DMS79 (cell line): Measurements from ENCODE around the gene NEDD4L.
A peak's percentile ranks its signal among the peaks of the same experiment; 100 is the strongest.

ENCODE experiments used
- DNase-seq: peaks from one replicate; lab custom pipeline; 2025; lab: John Stamatoyannopoulos, UW

Gene NEDD4L

DNA sequence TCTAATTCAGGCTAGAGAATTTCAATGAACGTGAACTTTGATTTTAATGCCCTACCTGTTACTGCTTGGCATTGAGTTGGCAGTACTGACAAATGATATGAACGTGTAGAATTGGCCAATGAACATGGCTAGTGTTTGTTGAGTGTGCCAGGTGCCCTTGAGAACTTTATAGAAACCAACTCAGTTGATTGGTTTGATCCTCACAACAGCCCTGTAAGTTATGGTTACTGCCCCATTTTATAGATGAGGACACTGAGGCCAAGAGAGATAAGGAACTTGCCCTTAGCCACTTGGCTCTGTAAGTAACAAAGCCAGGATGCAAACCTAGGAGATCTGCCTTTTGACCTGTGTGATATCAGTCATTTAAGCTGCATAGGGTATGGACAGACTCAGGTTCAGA lies 275.7 kb downstream of the NEDD4L start:
- DNase-seq = no peak

DNA sequence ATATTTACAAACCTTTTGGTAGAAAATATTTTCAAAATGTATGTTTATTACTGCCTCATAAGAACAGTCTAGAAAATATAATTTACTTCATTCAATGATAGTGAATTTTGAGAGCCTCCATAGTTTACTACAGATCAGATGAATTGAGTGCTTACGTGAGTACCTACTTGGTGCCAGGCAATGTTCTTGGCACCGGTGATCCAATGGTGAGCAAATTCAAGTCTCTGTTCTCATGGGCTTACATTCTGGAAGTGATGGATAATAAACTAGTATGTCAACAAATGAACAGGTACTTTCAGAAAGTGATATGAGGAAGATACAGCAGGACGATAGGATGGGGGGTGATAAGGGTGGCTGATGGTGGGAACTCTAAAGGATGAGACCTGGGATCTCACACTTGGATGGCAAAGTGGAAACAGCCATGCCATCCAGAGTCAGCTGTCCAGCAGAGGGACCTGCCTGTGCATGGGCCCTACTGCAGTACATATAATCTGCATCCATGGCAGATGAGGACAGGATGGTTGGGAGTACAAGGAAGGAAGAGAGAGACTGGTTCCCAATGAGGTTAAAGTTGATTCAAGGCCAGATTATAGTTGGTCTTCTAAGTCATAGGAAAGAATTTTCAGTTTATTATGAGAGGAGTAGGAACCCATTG lies 277.0 kb downstream of the NEDD4L start:
- no peak for DNase-seq

DNA sequence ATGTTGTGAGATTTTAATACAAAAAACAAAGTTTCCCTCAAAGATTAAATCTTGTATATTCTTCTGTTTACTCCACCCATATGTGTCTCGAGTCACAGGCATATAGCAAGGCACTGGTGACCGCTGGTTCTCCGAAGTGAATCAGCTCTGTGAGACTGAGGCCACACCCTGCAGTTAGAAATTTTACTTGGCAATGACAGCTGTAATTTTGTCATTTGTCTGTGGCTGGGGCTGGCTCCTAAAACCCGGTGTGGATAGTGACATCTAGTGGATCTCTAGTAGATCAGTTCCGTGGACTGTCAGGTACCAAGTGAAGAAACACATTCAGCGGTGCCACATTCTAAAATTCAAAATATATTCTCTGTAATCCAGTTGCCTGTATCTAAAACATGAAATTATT lies 278.0 kb downstream of the NEDD4L start:
- DNase-seq = peak; percentile 48

DNA sequence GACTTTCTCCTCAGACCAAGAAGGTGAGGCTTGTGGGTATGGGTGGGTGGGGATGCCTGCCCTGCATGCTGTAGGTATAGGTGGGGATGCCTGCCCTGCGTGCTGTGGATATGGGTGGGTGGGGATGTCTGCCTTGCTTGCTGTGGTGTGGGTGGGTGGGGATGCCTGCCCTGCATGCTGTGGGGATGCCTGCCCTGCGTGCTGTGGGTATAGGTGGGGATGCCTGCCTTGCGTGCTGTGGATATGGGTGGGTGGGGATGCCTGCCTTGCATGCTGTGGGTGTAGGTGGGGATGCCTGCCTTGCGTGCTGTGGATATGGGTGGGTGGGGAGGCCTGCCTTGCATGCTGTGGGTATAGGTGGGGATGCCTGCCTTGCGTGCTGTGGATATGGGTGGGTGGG lies 278.4 kb downstream of the NEDD4L start:
- DNase-seq = no peak

DNA sequence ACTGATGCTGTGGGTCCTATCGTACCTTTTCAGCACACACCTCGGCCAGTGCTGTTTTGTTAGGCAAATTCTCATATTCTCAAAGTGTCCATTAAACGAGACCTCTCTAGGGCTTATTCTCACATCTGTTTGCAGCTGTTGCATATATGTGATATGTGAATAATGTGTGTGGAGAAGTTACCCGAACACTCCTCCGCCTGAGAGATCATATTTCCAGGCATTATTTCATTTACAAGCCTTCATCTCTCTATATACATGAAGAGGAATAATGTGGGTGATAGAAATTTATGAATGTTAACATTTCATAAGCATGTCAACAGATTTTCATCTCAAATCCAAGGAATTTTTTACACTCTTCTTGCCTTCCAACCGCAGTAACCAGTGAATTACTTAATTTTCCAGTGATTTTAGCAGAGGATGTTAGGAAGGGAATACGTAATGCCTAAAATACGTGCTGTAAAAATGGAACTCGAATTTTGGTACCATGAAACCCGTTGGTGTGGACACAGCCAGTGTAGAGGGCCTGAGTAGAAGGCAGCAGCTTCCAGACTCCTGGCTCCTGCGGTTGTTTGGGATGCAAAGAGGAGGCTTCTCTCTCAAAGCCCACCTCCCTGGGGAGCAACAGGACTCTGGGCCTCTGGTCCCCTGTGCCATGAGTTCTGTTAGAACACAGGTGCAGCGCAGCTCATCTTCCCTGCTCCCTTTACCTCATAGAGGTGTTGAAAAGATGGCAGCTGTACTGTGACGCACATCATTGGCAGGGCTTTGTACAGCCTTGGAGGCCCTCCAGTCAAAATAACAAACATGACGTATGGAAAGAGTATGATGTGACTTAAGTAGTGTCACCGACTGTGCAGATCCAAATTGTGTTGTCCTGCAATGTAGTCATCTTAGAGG lies 280.1 kb downstream of the NEDD4L start:
- DNase-seq = no peak

DNA sequence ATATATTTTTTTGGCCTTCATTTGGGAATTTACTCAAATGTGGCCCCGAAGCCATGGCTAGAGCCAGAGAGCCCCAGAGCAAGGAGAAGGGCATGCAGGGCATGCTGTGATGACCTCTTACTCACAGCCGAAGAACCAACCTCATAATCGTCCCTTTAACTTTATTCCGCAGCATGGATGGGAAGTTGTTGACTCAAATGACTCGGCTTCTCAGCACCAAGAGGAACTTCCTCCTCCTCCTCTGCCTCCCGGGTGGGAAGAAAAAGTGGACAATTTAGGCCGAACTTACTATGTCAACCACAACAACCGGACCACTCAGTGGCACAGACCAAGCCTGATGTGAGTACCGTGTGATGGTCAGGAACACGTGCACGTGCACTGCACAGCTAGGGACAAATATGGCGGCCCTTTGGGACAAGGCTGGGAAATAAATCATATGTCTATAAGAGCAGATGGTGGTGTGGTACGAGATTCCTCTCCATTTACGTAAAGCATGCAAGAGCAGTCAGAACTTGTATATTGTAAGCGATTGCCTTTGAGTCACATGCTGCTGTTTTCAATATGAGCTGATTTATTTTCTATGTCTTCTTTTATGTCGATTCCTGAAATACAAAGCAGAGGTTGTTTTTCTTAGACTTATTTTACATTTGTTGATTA lies 280.9 kb downstream of the NEDD4L start:
- no peak for DNase-seq

DNA sequence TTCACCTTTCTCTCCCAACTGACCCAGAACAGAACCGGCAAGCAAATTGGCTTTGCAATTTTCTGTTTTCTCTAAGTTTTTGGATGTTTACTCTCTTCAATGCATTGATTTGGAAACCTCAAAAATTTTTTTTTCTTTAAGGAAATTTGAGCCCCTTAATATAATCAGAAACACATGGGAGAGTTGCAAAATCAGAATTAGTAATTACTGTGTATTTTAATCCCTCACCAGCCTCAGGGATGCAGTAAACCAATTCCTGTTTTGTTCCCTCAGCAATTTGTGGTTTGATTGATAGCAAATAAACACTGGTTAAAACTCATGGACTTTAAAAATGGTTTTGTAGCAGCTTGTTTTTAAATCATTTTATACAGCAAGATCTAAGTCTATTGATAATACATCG lies 281.5 kb downstream of the NEDD4L start:
- no peak for DNase-seq

DNA sequence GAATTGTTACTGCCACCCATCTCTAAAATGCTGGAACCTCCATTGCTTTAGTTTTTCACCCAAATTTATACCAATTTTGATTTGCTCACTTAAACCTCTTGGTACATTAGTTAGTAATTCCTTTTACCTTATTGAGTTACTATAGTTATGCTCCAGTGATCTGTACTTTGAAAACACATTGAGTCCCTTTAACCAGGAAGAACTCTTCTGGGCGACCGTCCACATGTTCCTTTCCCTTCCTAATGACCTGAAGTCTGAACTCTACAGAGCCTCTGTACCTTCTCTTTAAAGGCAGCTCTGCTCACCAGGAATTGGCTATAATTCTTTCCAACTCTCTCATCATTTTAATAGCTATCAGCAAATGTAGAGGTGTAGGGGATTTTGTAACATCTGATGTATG lies 290.0 kb downstream of the NEDD4L start:
- DNase-seq = no peak

DNA sequence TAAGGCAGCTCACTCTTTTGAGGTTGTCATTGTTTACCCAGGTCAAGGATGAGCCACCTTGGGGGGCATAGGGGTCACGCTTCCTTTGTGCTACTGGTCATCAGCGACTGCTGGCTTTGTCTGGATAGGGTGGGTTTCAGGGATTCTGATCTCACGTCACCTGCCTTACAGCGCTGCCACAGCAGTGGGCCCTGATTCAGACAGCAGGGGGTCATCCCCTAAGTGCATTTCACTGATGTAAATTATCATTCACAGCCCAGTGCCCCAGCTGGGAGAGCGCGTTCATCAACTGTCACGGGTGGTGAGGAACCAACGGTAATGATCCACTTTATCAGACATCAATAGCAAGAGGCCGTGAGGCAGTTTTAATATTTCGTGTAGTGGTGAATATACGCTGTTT lies 291.2 kb downstream of the NEDD4L start:
- DNase-seq = no peak

DNA sequence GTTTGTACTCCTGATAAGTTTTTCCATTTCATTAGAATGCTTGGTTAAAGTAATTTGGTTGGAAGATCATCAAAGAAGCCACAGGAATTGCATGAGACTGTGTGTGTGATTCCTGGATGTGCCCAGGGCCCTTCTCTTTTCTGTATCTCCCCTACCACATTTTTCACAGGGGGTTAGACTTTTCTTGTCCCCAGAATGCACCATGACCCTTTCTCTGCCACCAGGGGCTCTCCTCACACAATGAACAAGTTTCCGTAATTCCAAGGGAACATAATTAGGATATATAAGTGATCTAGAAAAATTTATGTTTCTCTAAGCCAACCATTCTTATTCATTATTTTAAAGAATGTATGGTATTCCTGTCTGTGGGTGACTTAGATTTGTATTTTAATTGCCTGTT lies 291.8 kb downstream of the NEDD4L start:
- no peak for DNase-seq

DNA sequence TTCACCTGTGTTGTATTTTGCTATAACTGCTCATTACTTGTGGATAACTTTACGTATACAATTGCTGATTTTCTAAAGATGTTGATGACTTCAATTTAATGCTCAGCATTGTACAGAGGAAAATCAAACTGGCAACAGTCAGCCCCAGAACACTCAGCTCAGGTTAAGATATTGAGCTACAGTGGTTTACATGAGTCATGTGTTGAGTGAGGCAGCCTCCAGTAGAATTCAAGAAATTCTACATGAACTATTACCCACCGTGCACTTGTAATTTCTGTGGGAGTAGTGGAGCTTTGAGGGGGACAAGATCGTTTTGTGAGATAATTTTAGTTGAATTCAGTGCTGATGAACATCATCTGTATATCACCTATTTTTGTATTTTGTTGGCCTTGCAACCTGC lies 292.6 kb downstream of the NEDD4L start:
- DNase-seq = no peak

DNA sequence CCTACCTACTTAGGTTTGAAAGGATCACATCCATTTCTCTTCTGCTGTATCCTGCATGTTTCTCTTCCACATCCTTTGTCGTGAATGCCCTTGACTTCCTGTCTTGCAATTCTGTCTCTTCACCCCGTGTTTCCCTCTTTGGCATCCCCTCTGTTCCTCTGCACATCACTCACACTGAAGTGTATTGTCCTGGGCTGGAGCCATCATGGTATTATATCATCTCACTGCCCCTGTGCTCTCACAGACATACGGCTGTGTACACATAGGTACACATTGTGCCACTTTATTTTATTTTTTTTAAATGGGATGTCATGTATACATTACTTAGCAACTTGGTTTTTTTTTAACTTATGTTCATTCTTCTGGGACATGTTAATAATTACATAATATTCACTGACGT lies 293.3 kb downstream of the NEDD4L start:
- no peak for DNase-seq

DNA sequence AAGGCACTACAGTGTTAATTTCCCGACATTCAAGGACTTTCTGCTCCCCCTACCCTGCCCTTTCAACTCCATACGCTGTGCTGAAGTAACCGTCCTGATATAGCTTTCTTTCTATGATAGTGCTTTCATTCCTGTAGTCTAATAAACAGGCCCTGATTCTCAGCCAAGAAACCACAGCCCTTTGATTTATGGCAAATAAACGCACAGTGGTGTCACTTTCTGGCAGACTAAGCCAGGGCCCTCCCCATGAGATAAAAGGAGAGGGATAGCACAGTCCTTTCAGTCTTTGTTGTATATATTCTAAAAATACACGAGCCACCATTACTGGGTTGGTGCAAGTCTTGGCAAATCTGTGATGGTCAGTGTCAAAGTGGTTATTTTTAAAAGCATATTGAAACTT lies 293.7 kb downstream of the NEDD4L start:
- no peak for DNase-seq

DNA sequence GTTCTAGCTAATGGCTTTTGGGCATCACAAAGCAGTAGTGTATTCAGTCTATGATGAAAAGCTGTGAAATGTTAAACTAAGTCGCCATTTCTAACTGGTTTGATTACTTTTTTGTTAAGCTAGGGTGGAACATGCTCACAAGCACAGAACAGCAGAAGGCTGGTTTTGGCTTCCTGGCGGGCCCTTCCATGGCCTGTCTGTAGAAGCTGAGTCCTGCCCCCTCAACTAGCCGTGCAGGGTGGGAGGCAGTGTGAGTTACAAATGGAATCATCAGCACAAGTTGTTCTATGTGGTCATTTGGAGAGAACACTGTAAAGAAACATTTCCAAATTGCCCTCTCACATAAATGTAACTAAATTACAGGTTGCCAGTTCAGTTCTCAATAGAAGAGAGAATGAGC lies 294.1 kb downstream of the NEDD4L start:
- DNase-seq = no peak

DNA sequence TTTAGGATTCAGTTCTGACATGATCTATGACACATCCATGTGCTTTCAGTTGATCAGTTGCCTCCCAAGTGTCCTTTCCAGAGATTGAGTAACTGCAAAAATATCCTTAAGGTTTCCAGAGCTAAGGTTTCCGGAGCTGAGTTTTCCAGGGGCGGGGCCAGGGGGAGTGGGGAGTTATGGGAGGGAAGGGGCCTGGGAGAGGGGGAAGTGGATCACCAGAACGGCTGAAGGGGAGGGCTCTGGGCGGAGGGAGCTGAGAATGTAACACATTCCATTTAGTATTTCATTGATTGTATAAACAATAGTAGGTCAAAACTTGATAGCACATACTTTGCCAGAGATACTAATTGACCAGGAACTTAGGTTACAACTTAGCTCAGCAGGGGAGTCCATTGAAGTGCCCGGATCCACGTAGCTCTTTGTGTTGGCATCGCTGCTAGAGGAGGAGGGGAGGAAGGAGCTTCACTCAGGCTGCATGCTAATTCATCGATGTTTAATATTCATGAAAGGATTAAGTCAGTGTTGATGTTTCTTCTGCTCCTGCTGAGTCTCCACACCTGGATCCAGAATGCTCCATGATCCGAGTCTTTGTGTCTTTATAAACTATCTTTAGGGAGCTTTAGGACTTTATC lies 295.1 kb downstream of the NEDD4L start:
- DNase-seq = no peak

DNA sequence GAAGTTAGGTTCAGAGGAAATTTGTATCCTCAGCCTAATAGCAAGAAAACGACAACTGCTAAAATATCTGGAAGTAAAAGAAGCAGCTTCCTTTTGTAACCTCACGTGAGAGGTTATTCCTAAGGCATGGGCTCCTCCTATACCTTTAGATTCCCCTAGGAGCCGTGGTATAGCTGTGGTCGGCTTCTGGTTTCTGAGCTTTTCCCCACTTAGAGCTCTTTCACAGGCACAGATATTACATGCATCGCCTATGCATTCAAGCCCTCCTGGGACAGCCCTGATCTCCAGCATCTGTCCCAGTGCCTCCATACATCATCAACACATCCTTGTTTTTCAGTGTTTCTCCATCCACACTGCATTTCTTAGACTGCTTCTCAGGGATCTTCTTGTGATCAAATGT lies 295.9 kb downstream of the NEDD4L start:
- no peak for DNase-seq

DNA sequence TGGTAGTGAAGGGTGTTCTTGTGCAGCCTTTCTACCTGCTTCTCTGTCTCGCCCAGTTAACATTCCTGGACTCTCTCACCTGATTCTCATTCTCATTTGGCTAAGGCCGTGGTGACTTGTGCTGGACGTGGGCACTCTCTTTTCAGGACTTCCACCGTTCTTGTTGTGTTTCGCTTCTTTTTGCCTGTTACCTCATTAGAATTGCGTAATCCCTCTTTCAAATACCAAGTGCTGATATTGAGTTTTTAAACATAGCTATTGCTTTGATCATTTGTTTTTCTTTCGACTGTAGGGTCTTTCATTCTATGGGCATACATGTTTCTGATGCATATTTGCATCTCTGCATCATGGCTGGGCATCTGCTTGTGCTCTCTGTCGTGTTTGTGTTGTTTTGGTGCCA lies 297.9 kb downstream of the NEDD4L start:
- DNase-seq = no peak

DNA sequence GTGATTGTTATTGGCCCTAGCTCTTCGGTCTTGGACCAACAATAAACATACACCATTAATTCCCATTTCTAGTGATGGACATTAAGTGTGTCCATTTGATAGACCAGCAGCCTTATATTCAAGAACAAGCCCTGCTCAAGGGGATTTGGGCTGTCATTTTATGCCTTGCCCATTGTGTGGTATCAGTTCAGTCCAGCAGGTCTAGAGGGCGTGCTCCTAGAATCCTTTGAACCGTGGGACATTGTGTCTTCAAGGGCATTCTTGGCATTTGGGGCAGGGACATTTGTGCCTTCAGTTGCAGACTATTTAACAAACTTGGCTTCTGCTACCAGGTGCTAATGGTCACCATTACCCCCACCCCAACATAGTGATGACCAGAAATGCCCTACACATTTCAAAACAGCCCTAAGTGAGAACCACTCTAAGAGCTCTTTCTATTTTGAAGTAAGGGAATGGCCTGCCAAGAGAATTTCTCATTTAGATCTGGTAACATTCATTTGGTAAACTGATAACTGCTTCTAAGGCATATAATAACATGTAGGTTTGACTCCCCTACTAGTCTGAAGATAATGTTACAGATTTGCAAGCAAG lies 300.1 kb downstream of the NEDD4L start:
- DNase-seq = no peak

DNA sequence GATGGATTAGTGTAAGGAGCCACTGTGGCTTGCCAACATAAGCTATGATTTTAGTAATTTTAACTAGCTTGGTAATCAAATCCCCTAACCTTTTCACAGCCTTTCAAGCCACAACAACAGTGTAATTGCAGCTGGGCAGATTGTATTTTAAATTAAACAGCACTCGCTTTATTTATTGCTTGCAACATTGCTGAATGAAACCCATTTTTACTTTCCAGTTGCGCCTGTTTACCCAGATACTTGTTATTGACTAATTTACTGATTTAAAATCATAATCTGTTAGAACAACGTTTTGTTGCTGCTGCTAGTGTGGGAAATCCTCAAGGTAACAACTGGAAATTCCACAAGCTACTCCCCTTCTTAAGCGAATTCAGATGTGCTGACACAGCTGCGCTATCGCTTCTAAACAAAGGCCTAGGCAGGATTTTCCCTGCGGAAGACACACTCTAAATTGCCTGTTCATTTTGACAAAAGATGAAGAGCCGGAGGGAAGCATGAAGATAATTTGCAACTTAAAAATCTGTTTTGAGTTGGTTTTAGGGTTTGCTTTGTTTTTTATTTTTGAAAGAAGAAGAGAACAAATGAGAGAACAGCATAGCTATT lies 300.9 kb downstream of the NEDD4L start:
- no peak for DNase-seq

DNA sequence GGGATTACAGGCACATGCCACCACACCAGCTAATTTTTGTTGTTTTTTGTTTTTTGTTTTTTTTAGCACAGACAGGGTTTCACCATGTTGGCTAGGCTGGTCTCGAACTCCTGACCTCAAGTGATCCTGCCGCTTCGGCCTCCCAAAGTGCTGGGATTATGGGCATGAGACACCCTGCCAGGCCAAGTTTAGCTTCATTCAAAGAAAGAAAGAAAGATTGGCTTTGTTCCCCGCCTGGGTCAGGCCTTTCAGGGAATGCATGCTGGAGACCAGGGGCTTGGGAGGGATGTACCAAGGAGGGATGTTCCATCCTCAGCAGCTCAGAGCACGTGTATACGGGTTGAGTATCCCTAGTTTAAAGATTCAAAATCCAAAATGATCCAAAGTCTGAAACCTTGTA lies 301.8 kb downstream of the NEDD4L start:
- no peak for DNase-seq

DNA sequence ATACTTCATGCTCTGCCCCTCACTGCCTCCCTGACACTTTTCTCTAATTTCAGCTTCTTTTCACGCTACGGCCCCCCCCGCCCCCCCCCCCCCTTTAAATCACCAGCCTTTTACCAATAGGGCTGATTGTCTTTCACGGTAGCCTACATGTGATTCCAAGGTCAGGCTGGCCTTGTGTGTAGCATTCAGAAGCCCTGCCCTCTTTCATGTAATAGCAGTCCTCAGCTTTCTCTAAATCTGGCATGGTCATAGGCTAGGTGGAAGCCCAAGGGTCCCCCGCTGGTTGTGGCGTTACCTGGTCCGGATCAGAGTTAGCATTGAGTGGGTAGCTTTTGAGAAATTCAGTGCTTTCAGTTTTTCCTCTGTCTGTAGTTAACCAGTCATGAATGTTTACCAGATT lies 303.1 kb downstream of the NEDD4L start:
- DNase-seq = no peak

DNA sequence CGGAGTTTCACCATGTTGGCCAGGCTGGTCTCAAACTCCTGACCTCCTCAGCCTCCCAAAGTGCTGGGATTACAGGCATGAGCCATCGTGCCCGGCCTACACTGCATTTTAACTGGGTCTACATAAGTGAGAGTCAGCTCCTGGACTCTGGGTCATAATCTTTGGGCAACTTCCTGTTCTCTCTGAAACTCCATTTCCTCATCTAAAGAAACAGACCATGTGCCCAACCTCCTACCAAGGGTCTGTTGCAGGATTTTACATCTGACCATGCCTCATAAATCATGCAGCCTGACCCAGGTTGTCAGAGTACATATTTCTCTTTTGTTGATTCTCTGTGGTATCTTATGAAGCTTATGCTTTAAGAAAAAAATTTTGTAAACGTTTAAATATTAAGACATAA lies 304.5 kb downstream of the NEDD4L start:
- no peak for DNase-seq
